Upper lobe of left lung (tissue), 4 donors: Measurements from ENCODE around the gene GYG1.

ENCODE experiments used
- CTCF ChIP-seq, 6 experiments: fragments of 450-650 bp in 4 of 6; fragments of 200-600 bp in 2 of 6; sonication (generic) in 2 of 6; IDR thresholded peaks; one replicate each; pipeline ENCODE4 v1.5.1; 2016 to 2019; ENCODE audit warnings: antibody characterized with exemption in 6 of 6
- POLR2AphosphoS5 ChIP-seq, 2 donors: sonication (generic); formaldehyde crosslinking; IDR thresholded peaks; one replicate each; pipeline ENCODE4 v1.5.1; 2017; ENCODE audit warnings: antibody characterized with exemption in 2 of 2

GRCh38 chr3:149018247-149018646, 26.9 kb downstream of the GYG1 start:
- TF ChIP-seq POLR2AphosphoS5 (IDR thresholded peaks at IDR 0.05) (no peak), CTCF (IDR thresholded peaks at IDR 0.05) (no peak)
